Kidney glomerular epithelial cell (primary cell): ENCODE measurements around the gene GATAD1.
"Not testable (repeated sequence)": the region's sequence is repeated elsewhere in the genome, so short reads cannot be mapped to it uniquely, and the experiment has no call there.

Source experiments
- DNase-seq: peaks from one replicate; lab custom pipeline; 2025; lab: John Stamatoyannopoulos, UW

GATAD1 gene

DNA sequence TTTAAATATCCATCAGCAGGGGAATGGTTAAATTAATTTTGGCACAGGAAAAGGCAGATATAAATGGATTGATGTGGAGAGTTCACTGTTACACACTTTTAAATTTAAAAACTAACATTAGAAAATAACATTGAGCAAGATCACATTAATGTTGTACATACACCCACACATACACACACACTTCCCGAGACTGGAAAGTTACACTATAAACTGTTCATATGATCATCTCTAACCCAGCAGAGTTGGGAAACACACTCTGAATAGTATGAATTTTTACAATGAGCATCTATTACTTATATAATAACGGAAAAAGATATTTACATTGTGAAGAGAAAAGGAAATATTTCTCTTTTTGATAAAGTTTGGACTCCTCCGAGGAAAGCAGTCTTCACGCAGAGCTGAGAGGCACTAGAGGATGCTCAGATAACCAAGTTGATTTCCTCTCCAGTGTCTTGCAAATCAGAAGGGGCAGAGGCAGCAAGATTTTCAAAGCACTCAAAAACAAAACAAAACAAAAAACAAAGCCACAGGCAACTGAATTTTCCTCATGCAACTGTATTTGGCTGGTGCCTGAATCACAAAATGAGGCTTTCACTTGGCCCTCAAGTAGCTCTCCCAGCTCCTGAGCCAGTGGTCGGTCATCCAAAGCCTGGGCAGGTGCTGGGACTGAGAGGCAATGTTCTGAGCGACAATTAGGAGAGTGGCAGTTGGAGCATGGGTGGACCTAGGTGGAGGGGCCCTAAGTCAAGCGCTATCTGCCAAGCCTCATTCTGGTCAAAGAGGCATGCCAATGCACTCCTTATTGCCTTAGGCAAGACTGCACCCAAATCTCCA is 10.5 kb upstream of the GATAD1 start:
- no peak for DNase-seq

DNA sequence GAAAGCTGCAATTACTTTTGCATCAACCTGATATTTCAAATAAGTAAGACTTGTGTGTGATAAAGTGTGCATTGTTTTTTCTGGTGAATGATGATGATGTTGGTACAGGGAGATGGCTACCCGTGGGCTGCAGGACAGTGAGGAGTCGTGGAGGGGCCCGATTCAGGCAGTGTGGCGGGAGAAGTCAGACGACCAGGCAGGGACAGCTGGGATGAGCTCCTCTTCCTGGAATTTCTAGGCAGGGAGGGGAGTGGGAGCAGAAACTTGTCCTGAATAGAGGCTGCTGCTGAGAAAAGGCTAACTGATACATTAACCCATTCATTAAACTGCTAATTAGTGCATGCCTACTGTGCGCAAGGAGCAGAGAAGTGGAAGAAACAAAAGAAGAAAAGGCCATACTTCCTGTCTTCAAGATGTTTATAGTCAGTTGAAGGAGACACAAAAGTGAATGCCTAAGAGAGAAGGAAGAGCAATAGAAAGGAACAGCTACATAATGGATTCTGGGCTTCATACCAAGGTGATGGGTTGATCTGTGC is 9.3 kb upstream of the GATAD1 start:
- no peak for DNase-seq

DNA sequence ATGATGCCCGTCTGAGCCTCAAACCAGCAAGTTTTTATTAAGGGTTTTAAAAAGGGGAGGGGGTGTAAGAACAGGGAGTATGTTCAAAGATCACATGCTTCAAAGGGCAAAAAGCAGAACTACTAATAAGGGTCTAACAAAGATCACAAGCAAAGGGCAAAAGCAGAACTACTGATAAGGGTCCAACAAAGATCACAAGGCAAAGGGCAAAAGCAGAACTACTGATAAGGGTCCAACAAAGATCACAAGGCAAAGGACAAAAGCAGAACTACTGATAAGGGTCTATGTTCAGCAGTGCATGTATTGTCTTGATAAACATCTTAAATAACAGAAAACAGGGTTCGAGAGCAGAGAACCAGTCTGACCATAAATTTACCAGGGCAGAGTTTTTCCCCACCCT is 4.6 kb upstream of the GATAD1 start:
- DNase-seq: not testable (repeated sequence)

DNA sequence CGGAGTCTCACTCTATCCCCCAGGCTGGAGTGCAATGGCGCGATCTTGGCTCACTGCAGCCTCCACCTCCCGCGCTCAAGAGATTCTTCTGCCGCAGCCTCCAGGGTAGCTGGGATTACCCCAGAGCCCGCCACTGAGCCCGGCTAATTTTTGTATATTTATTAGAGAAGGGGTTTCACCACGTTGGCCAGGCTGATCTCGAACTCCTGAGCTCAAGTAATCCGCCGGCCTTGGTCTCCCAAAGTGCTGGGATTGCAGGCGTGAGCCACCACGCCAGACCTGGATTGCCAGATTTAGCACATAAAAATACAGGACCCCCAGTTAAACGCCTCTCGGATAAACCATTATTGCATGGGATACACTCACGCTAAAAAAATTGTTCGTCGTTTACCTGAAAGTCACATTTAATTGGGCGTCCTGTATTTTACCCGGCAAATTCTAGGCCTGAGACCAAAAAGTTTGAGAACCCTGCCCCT is 375 bp upstream of the GATAD1 start:
- DNase-seq: no peak

DNA sequence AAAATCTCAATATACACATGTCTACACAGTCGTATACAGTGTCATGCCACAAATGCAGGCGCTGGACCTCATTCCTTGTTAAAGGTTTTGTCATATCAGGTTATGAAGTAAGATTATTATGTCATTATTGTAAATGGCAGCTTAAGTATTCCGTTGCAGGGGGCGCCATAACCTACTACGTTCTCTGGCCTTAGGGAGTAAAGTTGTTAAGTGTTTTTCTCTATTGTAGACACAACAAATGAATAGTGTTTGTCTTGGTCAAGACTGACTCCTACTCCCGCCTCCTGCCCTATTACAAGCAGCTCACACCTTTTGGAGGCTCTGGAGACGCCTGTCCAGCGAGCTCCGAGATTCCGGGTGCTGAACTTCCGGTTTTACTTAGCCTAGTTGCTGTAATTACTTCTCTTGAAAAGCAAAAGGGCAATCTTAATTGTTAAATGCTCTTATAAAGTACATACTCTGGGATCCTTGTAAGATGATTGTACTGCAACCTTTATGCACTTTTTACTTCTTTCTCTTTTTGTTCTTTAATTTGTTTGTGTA is 994 bp downstream of the GATAD1 start:
- DNase-seq: peak; percentile 66

DNA sequence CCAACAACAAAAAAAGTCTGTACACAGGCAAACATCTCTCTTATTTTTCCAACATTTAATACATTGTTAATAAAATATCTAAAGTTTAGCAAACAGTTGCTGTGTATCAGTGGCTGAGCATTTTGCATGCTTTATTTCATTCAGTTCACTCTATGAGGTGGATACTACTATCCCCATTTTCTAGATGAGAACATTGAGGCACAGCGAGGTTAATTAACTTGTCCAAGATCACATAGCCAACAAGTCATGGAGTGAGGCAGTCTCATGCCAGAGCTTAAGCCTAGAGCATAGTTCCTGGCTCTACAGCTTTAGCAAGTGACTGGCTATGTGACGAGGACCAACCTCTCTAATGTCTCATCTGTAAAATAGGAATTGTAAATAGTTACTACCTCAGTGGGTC is 4.4 kb downstream of the GATAD1 start:
- DNase-seq: no peak

DNA sequence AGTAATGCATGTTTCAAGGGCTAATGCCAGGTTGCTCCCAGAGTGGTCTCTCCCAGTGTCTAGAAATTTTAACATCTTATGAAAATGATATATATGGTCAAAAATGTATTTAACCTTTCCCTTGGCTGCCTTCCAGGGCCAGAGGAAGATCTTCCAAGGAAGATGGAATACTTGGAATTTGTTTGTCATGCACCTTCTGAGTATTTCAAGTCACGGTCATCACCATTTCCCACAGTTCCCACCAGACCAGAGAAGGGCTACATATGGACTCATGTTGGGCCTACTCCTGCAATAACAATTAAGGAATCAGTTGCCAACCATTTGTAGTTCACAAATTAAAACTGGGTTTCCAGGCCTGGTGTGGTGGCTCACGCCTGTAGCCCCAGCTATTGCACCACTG is 9.0 kb downstream of the GATAD1 start:
- DNase-seq: no peak

DNA sequence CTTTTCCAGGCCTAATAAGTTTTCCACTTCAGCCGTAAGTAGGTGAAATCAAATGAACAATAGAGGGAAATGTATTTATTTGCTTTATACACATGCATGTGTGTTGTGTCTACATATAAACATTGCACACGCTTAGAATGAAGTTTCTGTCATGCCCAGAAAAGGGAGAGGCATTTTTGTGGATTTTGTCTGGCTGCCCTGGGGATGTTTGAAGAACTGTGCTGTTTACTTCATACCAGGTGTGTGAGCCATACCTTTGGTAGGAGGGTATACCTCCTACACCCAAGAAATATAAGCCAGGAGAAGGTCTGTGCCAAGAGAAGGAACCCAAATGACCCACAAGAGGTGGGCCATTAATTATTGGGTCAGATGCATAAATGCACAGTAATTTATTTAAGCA is 12.8 kb downstream of the GATAD1 start:
- DNase-seq: no peak

DNA sequence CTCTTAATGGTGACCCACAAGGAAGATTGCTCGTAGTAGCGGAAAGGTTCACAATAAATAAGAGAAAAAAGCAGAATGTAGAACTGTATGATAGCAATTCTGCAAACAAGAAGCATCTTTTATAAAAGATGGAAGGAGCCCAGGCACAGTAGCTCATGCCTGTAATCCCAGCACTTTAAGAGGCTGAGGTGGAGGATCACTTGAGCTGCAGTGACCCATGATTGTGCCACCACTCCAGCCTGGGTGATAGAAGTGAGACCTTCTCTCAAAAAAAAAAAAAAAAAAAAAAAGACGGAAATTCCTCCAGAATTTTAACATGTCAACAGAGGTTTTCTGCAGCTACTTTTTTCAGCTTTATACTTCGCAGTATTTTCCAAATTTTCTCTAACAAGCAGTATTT is 13.2 kb downstream of the GATAD1 start:
- no peak for DNase-seq

DNA sequence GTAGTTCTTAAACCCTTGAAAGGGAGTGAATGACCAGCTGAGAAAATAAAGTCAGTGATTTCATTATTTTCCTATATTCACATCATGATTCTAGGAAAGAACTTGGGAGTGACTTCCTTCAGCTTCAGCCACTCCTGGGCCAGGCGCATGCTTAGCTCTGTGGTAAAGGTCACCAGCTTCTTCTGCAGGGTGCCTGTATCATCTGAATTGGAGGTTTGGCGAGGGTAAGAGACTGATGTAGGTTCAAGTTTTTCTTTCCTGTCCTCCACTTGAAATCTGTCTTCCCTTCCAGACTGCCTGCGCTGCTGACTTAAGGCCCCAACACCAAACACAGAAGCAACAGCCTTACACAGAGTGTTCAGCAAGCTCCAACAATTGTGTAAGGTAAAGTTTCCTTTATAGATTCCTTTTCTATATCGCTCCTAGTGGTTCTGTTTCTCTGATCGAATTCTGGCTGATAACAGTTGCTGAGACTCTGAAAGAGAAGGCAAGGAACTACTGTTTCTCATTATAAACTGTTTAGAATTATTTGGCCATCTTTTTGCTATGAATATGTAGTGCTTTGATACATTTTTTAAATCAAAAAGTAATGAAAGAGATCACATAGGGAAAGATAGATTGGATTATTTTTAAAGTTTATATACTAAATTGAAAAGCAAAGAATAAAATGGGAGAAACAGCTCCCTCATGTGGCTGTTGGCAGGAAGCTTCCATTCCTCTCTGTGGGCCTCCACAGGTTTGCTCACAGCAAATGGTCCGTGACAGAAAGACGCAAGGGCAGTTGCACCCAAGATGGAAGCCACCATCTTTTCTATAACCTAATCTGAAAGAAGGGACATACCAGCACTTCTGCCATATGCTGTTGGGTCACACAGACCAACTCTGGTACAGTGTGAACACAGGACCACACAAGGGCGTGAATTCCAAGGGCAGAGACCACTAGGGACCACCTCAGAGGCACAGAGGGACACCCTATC is 14.0 kb downstream of the GATAD1 start:
- DNase-seq: peak; percentile 41

DNA sequence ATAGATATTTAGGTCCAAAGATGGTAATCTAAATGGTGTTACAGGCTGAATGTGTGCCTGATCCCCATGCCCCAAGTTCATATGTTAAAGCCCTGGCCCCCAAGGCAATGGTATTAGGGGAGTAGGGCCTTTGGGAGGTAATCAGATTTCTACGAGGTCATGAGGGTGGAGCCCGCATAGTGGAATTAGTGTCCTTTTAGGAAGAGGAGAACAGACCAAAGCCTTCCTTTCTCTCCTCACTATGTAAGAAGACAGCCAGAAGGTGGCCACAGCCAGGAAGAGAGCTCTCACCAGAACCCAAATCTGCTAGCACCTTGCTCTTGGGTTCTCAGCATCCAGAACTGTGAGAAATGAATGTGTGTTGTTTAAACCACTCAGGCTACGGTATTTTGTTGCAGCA is 15.3 kb downstream of the GATAD1 start:
- DNase-seq: no peak

DNA sequence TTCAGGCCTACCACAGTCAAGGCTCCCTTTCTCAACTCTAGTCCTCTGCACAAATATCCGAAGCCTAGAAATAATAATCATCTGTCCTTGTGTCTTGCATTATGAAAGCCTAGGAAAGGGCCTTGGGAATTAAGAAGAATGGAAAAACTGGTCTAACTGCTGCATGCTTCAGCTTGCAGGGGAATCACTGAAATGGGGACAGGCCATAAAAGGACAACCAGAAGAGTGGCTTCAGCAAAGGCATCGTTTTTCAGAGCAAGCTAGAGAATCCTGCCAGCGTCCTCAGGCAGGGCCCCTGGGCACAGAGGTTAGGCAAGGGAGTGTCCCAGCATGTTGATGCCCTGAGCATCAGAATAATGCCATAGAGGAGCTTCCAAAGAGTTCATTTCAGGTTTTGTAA is 17.2 kb downstream of the GATAD1 start:
- DNase-seq: no peak

DNA sequence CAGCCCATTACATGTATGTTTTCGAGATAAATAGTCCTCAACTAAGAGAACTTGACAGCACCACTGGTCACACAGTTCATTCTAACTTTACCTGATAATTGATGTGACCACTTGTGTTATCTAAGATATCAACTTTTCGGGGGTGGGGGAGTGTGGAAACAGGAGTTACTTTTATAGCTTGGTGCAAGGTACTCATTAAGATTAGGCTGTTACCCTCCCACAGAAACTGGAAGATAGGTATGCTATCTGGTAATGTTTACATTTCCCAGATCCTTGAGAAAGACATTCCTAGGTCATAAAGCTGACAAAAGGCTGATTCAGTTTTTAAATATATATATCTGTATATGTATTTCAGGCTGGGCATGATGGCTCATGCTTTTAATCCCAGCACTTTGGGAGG is 19.4 kb downstream of the GATAD1 start:
- no peak for DNase-seq

DNA sequence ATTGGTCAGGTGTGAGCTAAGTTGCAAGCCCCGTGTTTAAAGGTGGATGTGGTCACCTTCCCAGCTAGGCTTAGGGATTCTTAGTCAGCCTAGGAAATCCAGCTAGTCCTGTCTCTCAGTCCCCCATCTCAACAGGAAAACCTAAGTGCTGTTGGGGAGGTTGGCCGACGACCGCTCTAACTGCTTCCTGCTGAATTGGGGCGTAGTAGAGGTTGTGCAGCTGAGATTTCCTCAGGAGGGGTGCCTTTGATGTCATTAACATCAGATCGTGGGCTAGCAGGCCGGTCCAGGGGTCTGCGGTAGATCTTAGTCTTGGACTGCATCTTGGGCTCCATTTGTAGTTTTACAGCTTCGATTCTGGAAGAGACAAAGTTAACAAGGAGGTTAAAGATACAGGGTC is 21.3 kb downstream of the GATAD1 start:
- not testable (repeated sequence) for DNase-seq

DNA sequence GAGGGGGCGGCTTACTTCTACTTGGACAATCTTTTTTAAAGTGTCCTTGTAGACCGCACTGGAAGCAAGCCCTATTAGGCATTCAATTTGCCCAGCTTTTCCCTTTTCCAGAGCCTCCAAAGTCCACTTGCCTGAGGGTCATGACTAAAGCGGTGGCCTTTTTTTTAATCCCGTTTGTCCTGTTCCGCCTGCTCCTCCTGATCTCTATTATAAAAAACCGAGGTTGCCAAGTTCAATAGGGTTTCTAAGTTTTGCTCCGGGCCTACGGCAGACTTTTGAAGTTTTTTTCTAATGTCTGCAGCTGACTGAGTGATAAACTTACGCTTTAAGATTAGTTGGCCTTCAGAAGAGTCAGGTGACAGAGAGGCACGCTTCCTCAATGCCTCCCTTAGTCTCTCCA is 26.7 kb downstream of the GATAD1 start:
- DNase-seq: not testable (repeated sequence)

DNA sequence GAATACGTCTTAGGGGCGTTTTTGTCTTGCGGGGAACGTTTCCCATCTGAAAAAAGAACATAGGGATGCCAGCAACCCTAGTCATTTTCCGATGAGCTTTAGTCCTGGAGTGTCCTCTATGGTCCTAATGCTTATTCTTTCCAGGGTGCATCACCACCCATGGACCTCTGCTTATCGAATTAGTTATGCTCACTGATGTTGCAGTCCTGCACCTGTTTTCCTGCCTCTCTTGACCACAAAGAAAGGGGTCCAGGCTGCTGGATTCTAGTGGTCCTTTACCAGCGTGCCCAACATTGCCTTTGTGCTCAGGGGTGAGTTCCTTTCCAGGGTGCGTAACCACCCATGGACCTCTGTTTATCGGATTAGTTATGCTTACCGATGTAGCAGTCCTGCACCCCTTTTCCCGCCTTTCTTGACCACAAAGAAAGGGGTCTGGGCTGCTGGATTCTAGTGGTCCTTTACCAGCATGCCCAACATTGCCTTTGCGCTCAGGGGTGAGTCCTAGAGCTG is 28.0 kb downstream of the GATAD1 start:
- DNase-seq: not testable (repeated sequence)

DNA sequence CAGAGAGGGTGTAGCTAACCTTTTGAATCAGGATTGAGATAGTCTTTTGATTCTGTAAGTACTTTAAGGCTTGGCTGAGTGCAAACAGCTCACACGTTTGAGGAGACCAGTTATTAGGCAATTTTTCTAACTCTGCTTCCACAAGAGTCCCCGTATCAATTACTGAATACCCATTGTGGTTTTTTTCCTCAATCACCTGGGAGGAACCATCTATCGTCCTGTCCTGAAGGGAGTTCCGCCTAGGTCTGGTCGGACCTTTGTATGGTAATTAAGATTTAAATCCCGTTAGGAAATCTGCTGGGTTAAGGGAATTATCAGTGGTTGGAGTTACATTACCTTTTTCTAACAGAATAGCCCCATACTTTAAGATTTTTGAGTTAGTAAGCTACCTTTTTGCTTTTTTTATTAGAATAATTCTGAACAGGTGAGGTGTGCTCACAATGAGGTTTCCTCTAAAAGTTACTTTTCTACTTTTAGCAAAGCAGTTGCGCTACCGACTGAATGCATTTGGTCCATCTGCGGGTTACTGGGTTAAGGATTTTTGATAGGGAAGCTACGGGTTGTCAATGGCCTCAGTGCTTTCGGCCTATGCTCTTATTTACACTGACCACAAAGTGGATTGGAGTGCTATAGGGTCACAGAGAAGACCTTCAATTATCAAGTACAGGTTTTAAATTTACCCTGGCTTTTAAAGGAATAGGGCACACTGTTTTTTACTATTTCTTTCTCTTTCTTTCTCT is 28.7 kb downstream of the GATAD1 start:
- not testable (repeated sequence) for DNase-seq

DNA sequence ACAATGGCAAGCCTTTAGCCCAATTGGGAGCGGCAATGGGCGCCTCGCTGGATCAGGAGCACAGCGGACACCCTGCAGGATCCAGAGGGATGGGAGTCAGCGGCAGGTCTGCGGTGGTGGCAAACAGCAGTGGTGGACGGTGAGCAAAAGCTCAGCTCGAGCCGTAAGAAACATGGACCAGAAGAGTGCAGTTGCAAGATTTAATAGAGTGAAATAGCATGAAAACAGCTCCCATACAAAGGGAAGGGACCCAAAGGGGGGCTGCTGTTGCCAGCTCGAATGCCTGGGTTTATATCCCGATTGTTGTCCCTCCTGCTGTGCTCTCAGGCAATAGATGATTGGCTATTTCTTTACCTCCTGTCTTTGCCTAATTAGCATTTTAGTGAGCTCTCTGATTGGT is 30.4 kb downstream of the GATAD1 start, which contains the start of gene ERVW-1:
Gene ERVW-1 (minus strand): TSS at position 266 of the 400 bp plus-strand sequence. CDS start 7,565 bp downstream, outside the sequence.
- not testable (repeated sequence) for DNase-seq

DNA sequence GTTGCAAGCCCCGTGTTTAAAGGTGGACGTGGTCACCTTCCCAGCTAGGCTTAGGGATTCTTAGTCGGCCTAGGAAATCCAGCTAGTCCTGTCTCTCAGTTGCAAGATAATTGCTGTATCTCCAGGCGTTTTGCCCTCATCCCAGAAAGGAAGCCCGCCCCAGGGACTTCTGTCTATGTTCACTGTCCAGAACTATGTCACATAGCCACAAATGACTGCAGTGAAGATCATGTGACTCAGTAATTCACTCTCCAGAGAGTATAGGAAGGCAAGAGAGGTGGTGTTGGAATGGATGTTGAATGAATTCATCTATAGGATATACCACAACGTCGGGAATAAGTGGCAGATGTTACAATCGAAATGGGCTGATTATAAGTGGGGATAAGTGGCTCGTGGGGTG is 30.8 kb downstream of the GATAD1 start:
- no peak for DNase-seq

DNA sequence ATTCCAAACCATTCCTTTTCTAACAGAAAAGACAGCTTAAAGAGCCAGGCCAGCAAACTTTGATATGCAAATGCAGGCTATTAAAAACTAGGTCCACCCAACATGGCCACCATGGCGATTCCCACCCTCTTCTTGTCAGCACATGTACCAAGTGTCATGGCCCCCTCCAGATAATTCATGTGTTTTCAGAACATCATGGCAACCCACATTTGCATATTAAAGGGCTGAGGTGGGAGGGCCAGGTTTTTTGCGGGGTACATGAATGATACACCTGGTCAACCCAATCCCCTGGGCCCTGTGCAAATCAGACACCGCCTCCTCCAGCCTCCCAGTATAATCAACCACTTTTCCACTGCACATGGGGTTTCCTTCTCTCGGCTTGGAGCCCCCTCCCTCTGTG is 31.4 kb downstream of the GATAD1 start:
- DNase-seq: no peak

DNA sequence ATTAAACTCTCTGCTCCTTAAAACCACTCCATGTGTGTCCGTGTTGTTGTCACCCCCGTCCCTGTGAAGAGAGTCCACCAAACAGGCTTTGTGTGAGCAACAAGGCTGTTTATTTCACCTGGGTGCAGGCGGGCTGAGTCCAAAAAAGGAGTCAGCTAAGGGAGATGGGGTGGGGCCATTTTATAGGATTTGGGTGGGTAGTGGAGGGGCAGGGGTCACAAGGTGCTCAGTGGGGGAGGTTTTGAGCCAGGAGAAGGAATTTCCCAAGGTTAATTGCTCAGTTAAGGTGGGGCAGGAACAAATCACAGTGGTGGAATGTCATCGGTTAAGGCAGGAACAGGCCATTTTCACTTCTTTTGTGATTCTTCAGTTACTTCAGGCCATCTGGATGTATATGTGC is 31.9 kb downstream of the GATAD1 start:
- DNase-seq: not testable (repeated sequence)
